Liver (tissue), 9 donors: ENCODE data around the gene MARK1. TPM values are rescaled to one million over a fixed set of nuclear protein-coding genes. Genes with fewer than 3 reads are reported as not detected.

Source experiments
- DNase-seq: peaks from one replicate; pipeline ENCODE4 v3.0.0-alpha.2; 2017; ENCODE audit warnings: low spot score
- H3K27ac ChIP-seq, 2 donors: one replicate each; pipeline ENCODE4 v1.7.0; 2013; ENCODE audit warnings: inconsistent platforms in 2 of 2, low read length in 2 of 2, control low read depth in 1 of 2, low read depth in 1 of 2, mild to moderate bottlenecking in 1 of 2
- H3K27me3 ChIP-seq, 4 donors: one replicate each; pipeline versions ENCODE4 v1.6.1 to v1.7.0; 2013; ENCODE audit warnings: low read length in 3 of 4, inconsistent platforms in 1 of 4, mild to moderate bottlenecking in 1 of 4, moderate library complexity in 1 of 4; ENCODE audit not compliant: control insufficient read depth in 4 of 4, insufficient read depth in 4 of 4
- H3K36me3 ChIP-seq, 4 donors: one replicate each; pipeline versions ENCODE4 v1.6.1 to v1.7.0; 2013; ENCODE audit warnings: low read length in 3 of 4, mild to moderate bottlenecking in 3 of 4, low read depth in 1 of 4, moderate library complexity in 1 of 4; ENCODE audit not compliant: control insufficient read depth in 4 of 4, insufficient read depth in 3 of 4
- H3K4me1 ChIP-seq, 4 donors: one replicate each; pipeline versions ENCODE4 v1.6.1 to v1.7.0; 2013; ENCODE audit warnings: low read length in 3 of 4, mild to moderate bottlenecking in 3 of 4, moderate library complexity in 1 of 4; ENCODE audit not compliant: control insufficient read depth in 4 of 4, insufficient read depth in 4 of 4
- H3K4me3 ChIP-seq, 3 donors: one replicate each; pipeline versions ENCODE4 v1.6.1 to v1.7.0; 2013; ENCODE audit warnings: low read length in 3 of 3, control low read depth in 1 of 3, low read depth in 1 of 3, mild to moderate bottlenecking in 1 of 3
- H3K9ac ChIP-seq, 2 donors: one replicate each; pipeline ENCODE4 v1.7.0; 2013; ENCODE audit warnings: low read length in 2 of 2, mild to moderate bottlenecking in 2 of 2, moderate library complexity in 2 of 2, control low read depth in 1 of 2, low read depth in 1 of 2
- H3K9me3 ChIP-seq, 4 donors: one replicate each; pipeline versions ENCODE4 v1.6.1 to v1.7.0; 2013; ENCODE audit warnings: low read length in 3 of 4; ENCODE audit not compliant: control insufficient read depth in 4 of 4
- FOXA1 ChIP-seq: IDR thresholded peaks from 2 replicates; pipeline ENCODE4 v1.6.1; 2016; ENCODE audit warnings: antibody characterized with exemption
- FOXA2 ChIP-seq: IDR thresholded peaks from 2 replicates; pipeline ENCODE4 v1.6.1; 2016; ENCODE audit warnings: antibody characterized with exemption
- GABPA ChIP-seq, 2 donors: IDR thresholded peaks in 1 of 2; conservative IDR thresholded peaks in 1 of 2; 2 replicates each; pipeline ENCODE4 v1.6.1; 2016; ENCODE audit warnings: antibody characterized with exemption in 2 of 2, mild to moderate bottlenecking in 1 of 2, moderate library complexity in 1 of 2
- HNF4A ChIP-seq, 2 donors: conservative IDR thresholded peaks; 2 replicates each; pipeline ENCODE4 v1.6.1; 2016; ENCODE audit warnings: antibody characterized with exemption in 2 of 2, mild to moderate bottlenecking in 2 of 2
- HNF4G ChIP-seq: IDR thresholded peaks from 2 replicates; pipeline ENCODE4 v1.6.1; 2016; ENCODE audit warnings: antibody characterized with exemption
- SP1 ChIP-seq: IDR thresholded peaks from 2 replicates; pipeline ENCODE4 v1.6.1; 2018; ENCODE audit warnings: antibody characterized with exemption, mild to moderate bottlenecking
- TAF1 ChIP-seq: conservative IDR thresholded peaks from 2 replicates; pipeline ENCODE4 v1.6.1; 2016; ENCODE audit warnings: antibody characterized with exemption, mild to moderate bottlenecking
- YY1 ChIP-seq: IDR thresholded peaks from 2 replicates; pipeline ENCODE4 v1.6.1; 2016; ENCODE audit warnings: antibody characterized with exemption, mild to moderate bottlenecking
- WGBS: extraction: QIAGEN DNeasy Blood & Tissue Kit; methylation state at CpG from one replicate; pipeline ENCODE4 v1.1.7; 2013; 5-methylcytosine and 5-hydroxymethylcytosine counted together
- polyA plus RNA-seq, 2 donors: library from polyadenylated mRNA; stranded (reverse) in 1 of 2; unstranded in 1 of 2; fragments of 200-250 nt in 1 of 2; fragments of >200 nt in 1 of 2; fragmentation: Nextera tagmentation in 1 of 2; extraction: Ambion mirVana in 1 of 2; gene quantifications; one replicate each; pipeline versions ENCODE4 v1.2.1 to v1.2.3, GENCODE V29; 2013 to 2015
- total RNA-seq, 2 donors: library from RNA; depleted of rRNA; stranded (reverse); fragments of >200 nt; gene quantifications; one replicate each; pipeline ENCODE4 v1.2.3, GENCODE V29; 2014
- TF ChIP-seq, protein P1 (sequence below): IDR thresholded peaks from 2 replicates; pipeline ENCODE4 v1.6.1; 2016; ENCODE audit warnings: antibody characterized with exemption
- TF ChIP-seq, protein P2 (sequence below): IDR thresholded peaks from 2 replicates; pipeline ENCODE4 v1.6.1; 2016; ENCODE audit warnings: antibody characterized with exemption, mild to moderate bottlenecking
- donor health status: healthy.
- donor health status: healthy.
- donor health status: healthy.
- donor health status: healthy.
- donor health status: healthy.

The MARK1 gene
- total and polyA plus RNA-seq, 4 donors, result 0.10 to 0.59 (median 0.25) TPM

DNA sequence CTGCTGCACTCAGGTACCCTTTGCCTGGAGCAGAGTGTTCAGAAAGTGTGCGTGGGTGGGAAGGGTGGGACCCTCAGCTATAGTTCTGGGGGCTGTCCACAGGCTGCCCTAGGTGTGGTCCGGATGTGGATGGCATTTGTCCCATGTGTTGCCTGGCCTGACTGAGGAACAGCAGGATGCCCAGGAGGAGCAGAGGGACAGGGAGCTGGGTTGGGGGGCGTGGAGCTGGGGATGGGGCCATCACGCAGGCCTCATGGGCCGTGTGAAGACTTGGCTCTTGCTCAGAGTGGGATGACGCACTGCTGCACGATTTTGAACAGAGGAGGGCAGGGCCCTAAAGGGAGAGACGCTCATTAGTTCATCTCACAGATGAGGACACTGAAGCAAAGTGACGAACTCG lies 179.2 kb downstream of the MARK1 start:
- TF ChIP-seq YY1, result no peak
- no peak for DNase-seq
- 87% methylated on average over 10 of the region's 10 CpGs for WGBS
- Histone ChIP-seq H3K27me3 (no peaks in the 10 kb centered on the region), H3K36me3 (no peaks in the 10 kb centered on the region), H3K4me3 (no peak overlapping the region), H3K9ac (no peak overlapping the region), H3K27ac (no peak overlapping the region), H3K9me3 (no peaks in the 10 kb centered on the region), H3K4me1 (peaks cover 6 to 34% (median 22%) of the 10 kb centered on the region in 4 donors)

DNA sequence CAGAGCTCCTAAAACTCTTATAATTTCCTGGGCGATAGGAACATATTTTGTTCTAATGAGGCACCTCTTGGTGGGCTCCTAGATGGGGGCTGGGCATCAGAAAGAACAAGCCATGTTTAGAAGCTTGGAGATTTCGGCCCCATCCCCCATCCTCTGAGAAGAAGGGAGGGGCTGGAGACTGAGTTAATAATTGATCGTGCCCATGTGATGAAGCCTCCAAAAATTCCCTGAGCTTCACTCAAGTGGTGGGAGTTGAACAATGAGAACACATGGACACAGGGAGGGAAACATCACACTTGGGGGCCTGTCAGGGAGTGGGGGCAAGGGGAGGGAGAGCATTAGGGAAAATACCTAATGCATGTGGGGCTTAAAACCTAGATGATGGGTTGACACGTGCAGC lies 180.3 kb downstream of the MARK1 start:
- no peak for DNase-seq
- TF ChIP-seq TAF1 (no peak), SP1 (no peak), YY1 (no peak), GABPA (IDR thresholded peaks at IDR 0.05 in 1 of 2, conservative IDR thresholded peaks at IDR 0.05 in 1 of 2) (no peak), FOXA1 (no peak), HNF4G (no peak), FOXA2 (no peak)
- TF ChIP-seq, protein P1, sequence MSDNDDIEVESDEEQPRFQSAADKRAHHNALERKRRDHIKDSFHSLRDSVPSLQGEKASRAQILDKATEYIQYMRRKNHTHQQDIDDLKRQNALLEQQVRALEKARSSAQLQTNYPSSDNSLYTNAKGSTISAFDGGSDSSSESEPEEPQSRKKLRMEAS, result no peak
- TF ChIP-seq, protein P2, sequence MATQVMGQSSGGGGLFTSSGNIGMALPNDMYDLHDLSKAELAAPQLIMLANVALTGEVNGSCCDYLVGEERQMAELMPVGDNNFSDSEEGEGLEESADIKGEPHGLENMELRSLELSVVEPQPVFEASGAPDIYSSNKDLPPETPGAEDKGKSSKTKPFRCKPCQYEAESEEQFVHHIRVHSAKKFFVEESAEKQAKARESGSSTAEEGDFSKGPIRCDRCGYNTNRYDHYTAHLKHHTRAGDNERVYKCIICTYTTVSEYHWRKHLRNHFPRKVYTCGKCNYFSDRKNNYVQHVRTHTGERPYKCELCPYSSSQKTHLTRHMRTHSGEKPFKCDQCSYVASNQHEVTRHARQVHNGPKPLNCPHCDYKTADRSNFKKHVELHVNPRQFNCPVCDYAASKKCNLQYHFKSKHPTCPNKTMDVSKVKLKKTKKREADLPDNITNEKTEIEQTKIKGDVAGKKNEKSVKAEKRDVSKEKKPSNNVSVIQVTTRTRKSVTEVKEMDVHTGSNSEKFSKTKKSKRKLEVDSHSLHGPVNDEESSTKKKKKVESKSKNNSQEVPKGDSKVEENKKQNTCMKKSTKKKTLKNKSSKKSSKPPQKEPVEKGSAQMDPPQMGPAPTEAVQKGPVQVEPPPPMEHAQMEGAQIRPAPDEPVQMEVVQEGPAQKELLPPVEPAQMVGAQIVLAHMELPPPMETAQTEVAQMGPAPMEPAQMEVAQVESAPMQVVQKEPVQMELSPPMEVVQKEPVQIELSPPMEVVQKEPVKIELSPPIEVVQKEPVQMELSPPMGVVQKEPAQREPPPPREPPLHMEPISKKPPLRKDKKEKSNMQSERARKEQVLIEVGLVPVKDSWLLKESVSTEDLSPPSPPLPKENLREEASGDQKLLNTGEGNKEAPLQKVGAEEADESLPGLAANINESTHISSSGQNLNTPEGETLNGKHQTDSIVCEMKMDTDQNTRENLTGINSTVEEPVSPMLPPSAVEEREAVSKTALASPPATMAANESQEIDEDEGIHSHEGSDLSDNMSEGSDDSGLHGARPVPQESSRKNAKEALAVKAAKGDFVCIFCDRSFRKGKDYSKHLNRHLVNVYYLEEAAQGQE, result no peak
- no peak overlapping the region for H3K4me3 ChIP-seq
- no peak overlapping the region for H3K27ac ChIP-seq
- H3K36me3 ChIP-seq, result no peaks in the 10 kb centered on the region
- peaks cover 6 to 29% (median 19%) of the 10 kb centered on the region in 4 donors for H3K4me1 ChIP-seq
- H3K27me3 ChIP-seq, result no peaks in the 10 kb centered on the region
- WGBS, result 81% methylated on average over 4 of the region's 4 CpGs
- no peak overlapping the region for H3K9ac ChIP-seq
- H3K9me3 ChIP-seq, result no peaks in the 10 kb centered on the region

DNA sequence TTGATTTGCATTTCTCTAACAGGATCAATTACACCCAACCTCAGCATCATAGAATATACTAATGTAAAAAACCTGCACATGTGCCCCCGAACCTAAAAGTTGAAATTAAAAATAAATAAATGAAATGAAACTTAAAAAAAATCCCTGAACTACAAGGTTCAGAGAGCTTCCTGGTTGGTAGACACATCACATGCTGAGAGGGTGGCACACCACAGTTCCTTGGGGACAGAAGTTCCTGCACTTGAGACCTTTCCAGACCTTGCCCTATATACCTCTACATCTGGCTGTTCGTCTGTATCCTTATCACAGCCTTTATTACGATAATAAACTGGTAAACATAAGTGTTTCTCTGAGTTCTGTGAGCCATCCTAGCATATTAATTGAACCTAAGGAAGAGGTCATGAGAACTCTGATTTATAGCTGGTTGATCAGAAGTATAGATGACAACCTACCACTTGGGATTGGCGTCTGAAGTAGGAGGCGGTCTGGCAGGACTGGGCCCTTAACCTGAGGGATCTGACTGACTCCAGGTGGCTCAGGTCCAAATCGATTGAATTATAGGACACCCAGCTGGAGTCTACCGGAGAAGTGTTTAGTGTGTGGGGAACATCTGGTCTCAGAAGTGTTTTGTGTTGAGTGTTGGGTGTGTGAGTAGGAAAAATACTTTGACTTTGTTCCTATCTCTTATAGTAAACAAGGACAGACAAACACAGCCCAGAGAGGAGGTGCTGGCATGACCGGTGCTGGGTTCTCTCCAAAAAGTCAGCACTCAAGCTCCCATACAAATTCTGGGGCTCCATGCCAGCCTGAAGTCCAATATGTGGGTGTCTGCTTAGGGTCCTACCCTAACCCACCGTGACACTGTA lies 181.2 kb downstream of the MARK1 start:
- Histone ChIP-seq H3K4me3 (no peak overlapping the region), H3K27ac (no peak overlapping the region)
- WGBS, result 52% methylated on average over 9 of the region's 9 CpGs

More for the DNA sequence above, 181.2 kb downstream of the MARK1 start:
- H3K4me1 ChIP-seq, result peaks cover 6 to 29% (median 19%) of the 10 kb centered on the region in 4 donors
- TF ChIP-seq FOXA1 (no peak), SP1 (peak; percentile 20), FOXA2 (peak; percentile 53), HNF4A (conservative IDR thresholded peaks at IDR 0.05) (peak; percentile 34 to 37)
- H3K9me3 ChIP-seq, result no peaks in the 10 kb centered on the region
- no peaks in the 10 kb centered on the region for H3K36me3 ChIP-seq
- no peak for DNase-seq
- H3K9ac ChIP-seq, result no peak overlapping the region
- H3K27me3 ChIP-seq, result no peaks in the 10 kb centered on the region
